OCI-LY1 (cell line): ENCODE results near the gene IFT88.

Experiments
- CTCF ChIP-seq: fragments of 200-600 bp; sonication (generic), shearing (Covaris generic); IDR thresholded peaks from 2 replicates; pipeline ENCODE4 v1.5.1; 2017; ENCODE audit warnings: mild to moderate bottlenecking, antibody characterized with exemption, low read length, moderate library complexity, mixed read lengths
- EZH2 ChIP-seq: fragments of 200-600 bp; sonication (generic), shearing (Covaris generic); IDR thresholded peaks from 2 replicates; pipeline ENCODE4 v1.8.0; 2017; ENCODE audit warnings: borderline replicate concordance, mixed run types, mild to moderate bottlenecking, antibody characterized with exemption, low read length, moderate library complexity, mixed read lengths

GRCh38 chr13:20701461-20701860 lies 134.5 kb downstream of the IFT88 start:
- TF ChIP-seq EZH2 (no peak), CTCF (no peak)
